Erythroblast (primary cell): Measurements from ENCODE around the gene KLK5.

ENCODE experiments used
- GATA1 ChIP-seq: IDR thresholded peaks from 2 replicates; pipeline ENCODE4 v1.6.1; 2011; ENCODE audit warnings: low read depth, mild to moderate bottlenecking, control low read depth, low read length, moderate library complexity
- POLR2A ChIP-seq: IDR thresholded peaks from 2 replicates; pipeline ENCODE4 v1.6.1; 2011; ENCODE audit warnings: mild to moderate bottlenecking, low read length

DNA sequence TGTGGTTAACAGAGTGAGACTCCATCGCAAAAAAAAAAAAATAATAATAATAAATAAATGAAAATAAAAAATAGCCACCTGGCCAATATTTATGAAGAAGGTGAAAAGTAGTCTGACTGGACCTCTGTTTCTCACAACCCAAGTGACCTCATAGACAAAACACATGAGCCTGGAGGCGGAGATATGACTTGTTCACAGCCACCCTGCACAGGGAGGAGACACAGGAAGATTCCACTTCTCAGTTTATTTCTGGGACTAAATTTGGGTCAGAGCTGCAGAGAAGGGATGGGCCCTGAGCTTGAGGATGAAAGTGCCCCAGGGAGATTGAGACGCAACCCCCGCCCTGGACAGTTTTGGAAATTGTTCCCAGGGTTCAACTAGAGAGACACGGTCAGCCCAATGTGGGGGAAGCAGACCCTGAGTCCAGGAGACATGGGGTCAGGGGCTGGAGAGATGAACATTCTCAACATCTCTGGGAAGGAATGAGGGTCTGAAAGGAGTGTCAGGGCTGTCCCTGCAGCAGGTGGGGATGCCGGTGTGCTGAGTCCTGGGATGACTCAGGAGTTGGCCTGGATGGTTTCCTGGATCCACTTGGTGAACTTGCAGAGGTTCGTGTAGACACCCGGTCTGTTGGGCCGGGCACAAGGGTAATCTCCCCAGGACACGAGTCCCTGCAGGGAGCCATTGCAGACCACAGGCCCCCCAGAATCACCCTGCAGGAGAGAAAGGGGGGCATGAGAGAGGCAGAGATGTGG lies 9.6 kb downstream of the KLK5 start:
- TF ChIP-seq POLR2A, result no peak
- TF ChIP-seq GATA1, result no peak
